MG63 (cell line): ENCODE results near the gene ACADSB. TPM values are rescaled to one million over a fixed set of nuclear protein-coding genes. Genes with fewer than 3 reads are reported as not detected.
A peak's percentile ranks its signal among the peaks of the same experiment; 100 is the strongest.

Experiments
- DNase-seq: peaks from one replicate; pipeline ENCODE4 v3.0.0-alpha.2; 2020
- H3K27me3 ChIP-seq: fragments of 250-450 bp; sonication (Bioruptor Pico); 2 replicates; pipeline ENCODE4 v1.5.1; 2020; ENCODE audit warnings: mild to moderate bottlenecking, moderate library complexity
- H3K36me3 ChIP-seq: fragments of 250-450 bp; sonication (Bioruptor Pico); 2 replicates; pipeline ENCODE4 v1.5.1; 2020; ENCODE audit warnings: mild to moderate bottlenecking, moderate library complexity
- H3K4me3 ChIP-seq: fragments of 250-450 bp; sonication (Bioruptor Pico); 2 replicates; pipeline ENCODE4 v1.5.1; 2020; ENCODE audit warnings: mild to moderate bottlenecking, moderate library complexity
- H3K9me3 ChIP-seq: fragments of 250-450 bp; sonication (Bioruptor Pico); 2 replicates; pipeline ENCODE4 v1.5.1; 2020; ENCODE audit warnings: mild to moderate bottlenecking, moderate library complexity
- total RNA-seq: library from RNA; depleted of rRNA; stranded (reverse); fragments of >200 nt; shearing (Covaris generic); gene quantifications from 2 replicates; pipeline ENCODE4 v1.2.3, GENCODE V29; 2014; ENCODE audit warnings: low replicate concordance; rRNA removed

ACADSB gene
- 3.0 and 5.7 TPM in 2 replicates for total RNA-seq

- H3K27me3 ChIP-seq, result no peaks in the 10 kb centered on the region
- H3K9me3 ChIP-seq, result no peaks in the 10 kb centered on the region
- H3K36me3 ChIP-seq, result peaks cover 10% of the 10 kb centered on the region
- DNase-seq, result peak; percentile 94
- H3K4me3 ChIP-seq, result peak within 1 kb of the TSS; percentile 98
Measured at GRCh38 chr10:123008355-123009104, at the start of gene ACADSB, which contains the start of gene IKZF5. ACADSB (plus strand) TSS chr10:123009006; CDS start chr10:123009030, 24 bp downstream. IKZF5 (minus strand) TSS chr10:123008795; CDS start chr10:122998625, 10,170 bp downstream.

GRCh38 chr10:122962405-122962804, 46.4 kb upstream of the ACADSB start:
- Histone ChIP-seq H3K36me3 (no peaks in the 10 kb centered on the region), H3K4me3 (no peak overlapping the region), H3K27me3 (no peaks in the 10 kb centered on the region), H3K9me3 (peaks cover 10% of the 10 kb centered on the region; the same call in 1 of the 2 replicates)
- no peak for DNase-seq

- no peaks in the 10 kb centered on the region for H3K27me3 ChIP-seq
- H3K4me3 ChIP-seq, result no peak overlapping the region
- no peaks in the 10 kb centered on the region for H3K36me3 ChIP-seq
- peaks cover 19% of the 10 kb centered on the region for H3K9me3 ChIP-seq
- DNase-seq, result no peak
Measured at GRCh38 chr10:122966879-122967278, 41.9 kb upstream of the ACADSB start.

GRCh38 chr10:122968698-122969097, 40.1 kb upstream of the ACADSB start:
- Histone ChIP-seq H3K9me3 (peaks cover 16% of the 10 kb centered on the region), H3K27me3 (no peaks in the 10 kb centered on the region), H3K4me3 (no peak overlapping the region), H3K36me3 (no peaks in the 10 kb centered on the region)
- no peak for DNase-seq

GRCh38 chr10:122974023-122974422, 34.8 kb upstream of the ACADSB start:
- no peak overlapping the region for H3K4me3 ChIP-seq
- 0 out of 2 replicates have a peak, but pooled peaks cover 3% of the 10 kb centered on the region for H3K27me3 ChIP-seq
- peaks cover 2% of the 10 kb centered on the region; the same call in 1 of the 2 replicates for H3K9me3 ChIP-seq
- no peaks in the 10 kb centered on the region for H3K36me3 ChIP-seq
- DNase-seq, result no peak

GRCh38 chr10:122974543-122975064, 34.2 kb upstream of the ACADSB start:
- no peak overlapping the region for H3K4me3 ChIP-seq
- H3K27me3 ChIP-seq, result 0 out of 2 replicates have a peak, but pooled peaks cover 3% of the 10 kb centered on the region
- no peaks in the 10 kb centered on the region for H3K36me3 ChIP-seq
- no peaks in the 10 kb centered on the region for H3K9me3 ChIP-seq
- DNase-seq, result no peak

GRCh38 chr10:122980209-122981065, 28.4 kb upstream of the ACADSB start, which contains the start of gene PSTK:
PSTK (plus strand) TSS chr10:122980401; CDS start chr10:122980480, 79 bp downstream.
- DNase-seq, result peak; percentile 89
- peak within 1 kb of the TSS; percentile 99 for H3K4me3 ChIP-seq
- H3K9me3 ChIP-seq, result no peaks in the 10 kb centered on the region
- peaks cover 2% of the 10 kb centered on the region; the same call in 1 of the 2 replicates for H3K36me3 ChIP-seq
- 0 out of 2 replicates have a peak, but pooled peaks cover 3% of the 10 kb centered on the region for H3K27me3 ChIP-seq

- H3K27me3 ChIP-seq, result no peaks in the 10 kb centered on the region
- DNase-seq, result peak; percentile 10
- peaks cover 3% of the 10 kb centered on the region; the same call in 1 of the 2 replicates for H3K36me3 ChIP-seq
- H3K9me3 ChIP-seq, result no peaks in the 10 kb centered on the region
- H3K4me3 ChIP-seq, result peak overlapping the region; percentile 99
Measured at GRCh38 chr10:122981066-122981464, 27.7 kb upstream of the ACADSB start.

GRCh38 chr10:122983898-122984297, 24.9 kb upstream of the ACADSB start:
- Histone ChIP-seq H3K9me3 (no peaks in the 10 kb centered on the region), H3K27me3 (no peaks in the 10 kb centered on the region), H3K4me3 (no peak overlapping the region), H3K36me3 (peaks cover 3% of the 10 kb centered on the region; the same call in 1 of the 2 replicates)
- no peak for DNase-seq

GRCh38 chr10:122984708-122985107, 24.1 kb upstream of the ACADSB start:
- Histone ChIP-seq H3K4me3 (no peak overlapping the region), H3K27me3 (no peaks in the 10 kb centered on the region), H3K9me3 (no peaks in the 10 kb centered on the region), H3K36me3 (peaks cover 3% of the 10 kb centered on the region; the same call in 1 of the 2 replicates)
- no peak for DNase-seq

- no peak overlapping the region for H3K4me3 ChIP-seq
- DNase-seq, result peak; percentile 87
- peaks cover 5% of the 10 kb centered on the region for H3K36me3 ChIP-seq
- H3K9me3 ChIP-seq, result no peaks in the 10 kb centered on the region
- H3K27me3 ChIP-seq, result no peaks in the 10 kb centered on the region
Measured at GRCh38 chr10:122986335-122986734, 22.5 kb upstream of the ACADSB start.

GRCh38 chr10:122988501-122988900, 20.3 kb upstream of the ACADSB start:
- no peaks in the 10 kb centered on the region for H3K9me3 ChIP-seq
- no peak overlapping the region for H3K4me3 ChIP-seq
- peaks cover 20% of the 10 kb centered on the region for H3K36me3 ChIP-seq
- H3K27me3 ChIP-seq, result no peaks in the 10 kb centered on the region
- DNase-seq, result no peak

- Histone ChIP-seq H3K4me3 (no peak overlapping the region), H3K27me3 (no peaks in the 10 kb centered on the region), H3K9me3 (no peaks in the 10 kb centered on the region), H3K36me3 (peaks cover 26% of the 10 kb centered on the region)
- DNase-seq, result peak; percentile 38
Measured at GRCh38 chr10:122990278-122990677, 18.5 kb upstream of the ACADSB start.

GRCh38 chr10:122992031-122992585, 16.7 kb upstream of the ACADSB start:
- H3K4me3 ChIP-seq, result no peak overlapping the region
- peaks cover 23% of the 10 kb centered on the region for H3K36me3 ChIP-seq
- no peaks in the 10 kb centered on the region for H3K9me3 ChIP-seq
- DNase-seq, result no peak
- no peaks in the 10 kb centered on the region for H3K27me3 ChIP-seq

- Histone ChIP-seq H3K36me3 (peaks cover 29% of the 10 kb centered on the region), H3K4me3 (no peak overlapping the region), H3K27me3 (no peaks in the 10 kb centered on the region), H3K9me3 (no peaks in the 10 kb centered on the region)
- DNase-seq, result no peak
Measured at GRCh38 chr10:122993797-122994336, 14.9 kb upstream of the ACADSB start.

GRCh38 chr10:122995936-122996335, 12.9 kb upstream of the ACADSB start:
- Histone ChIP-seq H3K36me3 (peaks cover 27% of the 10 kb centered on the region), H3K27me3 (no peaks in the 10 kb centered on the region), H3K4me3 (no peak overlapping the region), H3K9me3 (no peaks in the 10 kb centered on the region)
- no peak for DNase-seq
